SU-DHL-6 (cell line): ENCODE data around the gene PHF10.

ENCODE experiments used
- H2AFZ ChIP-seq: fragments of 200-600 bp; sonication (generic); 2 replicates; pipeline ENCODE4 v1.6.1; 2014; ENCODE audit warnings: low read depth, mild to moderate bottlenecking, moderate library complexity, mixed read lengths, antibody characterized with exemption, low read length; ENCODE audit not compliant: severe bottlenecking
- H3F3A ChIP-seq: fragments of 200-600 bp; shearing (Covaris generic); 2 replicates; pipeline ENCODE4 v1.6.0; 2016; ENCODE audit warnings: antibody characterized with exemption, mild to moderate bottlenecking; ENCODE audit not compliant: insufficient read depth
- H3K27ac ChIP-seq: fragments of 200-600 bp; sonication (generic); 2 replicates; pipeline ENCODE4 v1.5.1; 2016; ENCODE audit warnings: low read depth, mild to moderate bottlenecking, low read length, moderate library complexity, mixed read lengths
- H3K27me3 ChIP-seq: fragments of 200-600 bp; sonication (generic), shearing (Covaris generic); 2 replicates; pipeline ENCODE4 v1.6.0; 2014; ENCODE audit warnings: mild to moderate bottlenecking, low read length
- H3K36me3 ChIP-seq: fragments of 200-600 bp; sonication (generic); 2 replicates; pipeline ENCODE4 v1.6.1; 2014; ENCODE audit warnings: mild to moderate bottlenecking, low read length, mixed read lengths
- H3K4me2 ChIP-seq: fragments of 300-600, 200-600 bp; shearing (Covaris generic), sonication (generic); 2 replicates; pipeline ENCODE4 v1.6.0; 2014; ENCODE audit warnings: low read length, low read depth, mild to moderate bottlenecking; ENCODE audit not compliant: poor library complexity, severe bottlenecking
- H3K4me3 ChIP-seq: fragments of 200-600 bp; sonication (generic); 2 replicates; pipeline ENCODE4 v1.5.1; 2014; ENCODE audit warnings: antibody characterized with exemption, low read length, mild to moderate bottlenecking, mixed read lengths; ENCODE audit not compliant: insufficient read depth, poor library complexity, severe bottlenecking
- H3K79me2 ChIP-seq: fragments of 200-600 bp; sonication (generic); 2 replicates; pipeline ENCODE4 v1.6.1; 2014; ENCODE audit warnings: mild to moderate bottlenecking, low read length, moderate library complexity; ENCODE audit not compliant: insufficient read depth
- H3K9ac ChIP-seq: fragments of 200-600 bp; sonication (generic); 2 replicates; pipeline ENCODE4 v1.7.0; 2014; ENCODE audit warnings: mild to moderate bottlenecking, low read length
- H3K9me2 ChIP-seq: fragments of 200-600 bp; sonication (generic); replicated peaks from 2 replicates; pipeline ENCODE4 v1.6.1; 2014; ENCODE audit warnings: low read length; ENCODE audit not compliant: insufficient read depth
- H3K9me3 ChIP-seq: fragments of 200-600 bp; sonication (generic); 2 replicates; pipeline ENCODE4 v1.6.1; 2014; ENCODE audit warnings: low read length, mixed read lengths; ENCODE audit not compliant: insufficient read depth
- H4K20me1 ChIP-seq: fragments of 200-600 bp; sonication (generic); 2 replicates; pipeline ENCODE4 v1.6.1; 2014; ENCODE audit warnings: low read depth, mild to moderate bottlenecking, antibody characterized with exemption, low read length, moderate library complexity, mixed read lengths
- EZH2phosphoT487 ChIP-seq: fragments of 200-600 bp; sonication (generic), shearing (Covaris generic); conservative IDR thresholded peaks from 2 replicates; pipeline ENCODE4 v1.6.1; 2018; ENCODE audit warnings: mild to moderate bottlenecking, antibody characterized with exemption, low read length, moderate library complexity, mixed read lengths
- TF ChIP-seq, protein P1 (sequence below): fragments of 200-600 bp; sonication (generic); IDR thresholded peaks from one replicate; pipeline ENCODE4 v1.5.1; 2017; ENCODE audit warnings: antibody characterized with exemption, mild to moderate bottlenecking, low read length, moderate library complexity; ENCODE audit not compliant: insufficient read depth, poor library complexity, severe bottlenecking

Gene PHF10

DNA sequence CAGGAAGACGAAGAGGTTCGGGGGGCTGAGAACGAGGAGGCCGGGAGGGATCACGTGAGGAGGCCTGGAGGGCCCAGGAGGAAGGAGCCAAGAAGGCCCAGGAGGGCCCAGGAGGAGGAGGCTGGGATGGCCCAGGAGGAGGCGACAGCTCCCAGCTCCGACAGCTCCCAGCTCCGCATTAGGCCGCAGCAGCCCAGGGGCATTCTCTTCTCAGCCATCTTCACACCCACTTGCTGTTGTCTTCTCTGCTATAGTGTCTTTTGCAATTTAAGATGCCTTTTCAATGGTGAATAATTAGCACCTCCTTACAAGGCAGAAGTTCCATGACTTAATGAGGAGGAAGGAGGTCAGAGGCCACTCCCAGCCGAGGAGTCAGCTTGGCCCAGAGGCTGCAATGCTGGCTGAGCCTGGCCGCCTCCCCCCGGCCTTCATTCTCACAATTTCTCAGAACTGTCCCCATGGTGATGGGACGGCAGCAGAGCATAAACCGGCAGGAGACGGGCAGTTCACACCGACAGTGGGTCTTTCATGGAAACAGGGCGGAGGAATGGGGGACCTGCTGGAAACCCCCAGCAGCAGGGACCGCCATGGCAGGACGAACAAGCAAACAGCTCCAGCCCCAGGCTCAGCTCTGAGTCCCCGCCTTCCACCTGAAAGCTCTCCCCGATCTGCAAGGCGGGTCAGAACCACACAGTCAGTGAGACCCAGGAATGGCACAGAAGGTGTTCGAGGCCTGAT lies 67.6 kb downstream of the PHF10 start:
- Histone ChIP-seq H3K79me2 (no peaks in the 10 kb centered on the region), H3K9me2 (no peaks in the 10 kb centered on the region), H3K27ac (no peak overlapping the region), H3F3A (no peaks in the 10 kb centered on the region), H4K20me1 (no peaks in the 10 kb centered on the region), H3K4me3 (no peak overlapping the region), H3K9me3 (no peaks in the 10 kb centered on the region), H3K27me3 (no peaks in the 10 kb centered on the region), H3K9ac (no peak overlapping the region), H2AFZ (no peak overlapping the region), H3K4me2 (no peak overlapping the region), H3K36me3 (peaks cover 7% of the 10 kb centered on the region; the same call in 1 of the 2 replicates)
- TF ChIP-seq EZH2phosphoT487, result no peak
- TF ChIP-seq, protein P1, sequence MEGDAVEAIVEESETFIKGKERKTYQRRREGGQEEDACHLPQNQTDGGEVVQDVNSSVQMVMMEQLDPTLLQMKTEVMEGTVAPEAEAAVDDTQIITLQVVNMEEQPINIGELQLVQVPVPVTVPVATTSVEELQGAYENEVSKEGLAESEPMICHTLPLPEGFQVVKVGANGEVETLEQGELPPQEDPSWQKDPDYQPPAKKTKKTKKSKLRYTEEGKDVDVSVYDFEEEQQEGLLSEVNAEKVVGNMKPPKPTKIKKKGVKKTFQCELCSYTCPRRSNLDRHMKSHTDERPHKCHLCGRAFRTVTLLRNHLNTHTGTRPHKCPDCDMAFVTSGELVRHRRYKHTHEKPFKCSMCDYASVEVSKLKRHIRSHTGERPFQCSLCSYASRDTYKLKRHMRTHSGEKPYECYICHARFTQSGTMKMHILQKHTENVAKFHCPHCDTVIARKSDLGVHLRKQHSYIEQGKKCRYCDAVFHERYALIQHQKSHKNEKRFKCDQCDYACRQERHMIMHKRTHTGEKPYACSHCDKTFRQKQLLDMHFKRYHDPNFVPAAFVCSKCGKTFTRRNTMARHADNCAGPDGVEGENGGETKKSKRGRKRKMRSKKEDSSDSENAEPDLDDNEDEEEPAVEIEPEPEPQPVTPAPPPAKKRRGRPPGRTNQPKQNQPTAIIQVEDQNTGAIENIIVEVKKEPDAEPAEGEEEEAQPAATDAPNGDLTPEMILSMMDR, result no peak

- H3K4me2 ChIP-seq, result no peak overlapping the region
- no peak overlapping the region for H2AFZ ChIP-seq
- H3K36me3 ChIP-seq, result peaks cover 7% of the 10 kb centered on the region; the same call in 1 of the 2 replicates
- H3F3A ChIP-seq, result no peaks in the 10 kb centered on the region
- H3K27ac ChIP-seq, result no peak overlapping the region
- H3K79me2 ChIP-seq, result no peaks in the 10 kb centered on the region
- TF ChIP-seq EZH2phosphoT487, result no peak
- TF ChIP-seq, protein P1, result no peak
- H3K9ac ChIP-seq, result no peak overlapping the region
- no peaks in the 10 kb centered on the region for H3K27me3 ChIP-seq
- H4K20me1 ChIP-seq, result no peaks in the 10 kb centered on the region
- H3K4me3 ChIP-seq, result no peak overlapping the region
- no peaks in the 10 kb centered on the region for H3K9me3 ChIP-seq
- H3K9me2 ChIP-seq, result no peaks in the 10 kb centered on the region
Measured at GRCh38 chr6:169654598-169655391, 69.5 kb downstream of the PHF10 start.
